Measurements from ENCODE around the gene GALR3. TPM values are rescaled to one million over a fixed set of nuclear protein-coding genes. Genes with fewer than 3 reads are reported as not detected.

Gene GALR3
- total and polyA plus RNA-seq, 2 of the 8 experiments (the other 6 are each of a cell fraction or from before 2014, with no cell fraction given), result 0.84 to 1.1 TPM

- WGBS, 2 experiments (ENCODE audit: extremely low coverage in 1 of 2, insufficient coverage in 1 of 2, insufficient read length in 1 of 2, insufficient replicate concordance in 2 of 2, low coverage in 1 of 2, low lambda C conversion rate in 2 of 2, missing lambda C conversion rate in 1 of 2), result 32% methylated on average over 29 of the region's 87 CpGs; no CpG with 5 or more reads in 1 of the 2 experiments
- H4K91ac ChIP-seq (replicated peaks; ENCODE audit: insufficient read length, low read length), result peak overlapping the region; percentile 25
- TF ChIP-seq HDAC2 (IDR thresholded peaks at IDR 0.05; ENCODE audit: borderline replicate concordance in 1 of 2, low read depth in 2 of 2, low read length in 2 of 2) (no peak), JUND (IDR thresholded peaks at IDR 0.05; ENCODE audit: low read length) (no peak), RBBP5 (IDR thresholded peaks at IDR 0.05; ENCODE audit: borderline replicate concordance, low read depth, low read length) (0 out of 2 replicates have a peak, but pooled peaks have one; percentile 38), RNF2 (IDR thresholded peaks at IDR 0.05; ENCODE audit: borderline replicate concordance, low read depth, low read length, missing control alignments, poor library complexity, severe bottlenecking) (no peak), EP300 (IDR thresholded peaks at IDR 0.05; ENCODE audit: borderline replicate concordance in 1 of 2, low read depth in 2 of 2, low read length in 2 of 2) (0 out of 3 replicates have a peak, but pooled peaks of 1 of the 2 experiments have one; percentile 17), RXRA (IDR thresholded peaks at IDR 0.05; ENCODE audit: insufficient read depth, low read depth, low read length) (no peak)
Measured at GRCh38 chr22:37804881-37805809, 18.0 kb upstream of the GALR3 start.

More at GRCh38 chr22:37804881-37805809, 18.0 kb upstream of the GALR3 start:
- no peak overlapping the region for H2AFZ ChIP-seq (ENCODE audit: low read length)
- H3K23me2 ChIP-seq (ENCODE audit: low read depth, low read length), result peaks cover 48% of the 10 kb centered on the region
- 0 out of 2 replicates have a peak overlapping the region, but pooled peaks have one; percentile 60 for H2BK12ac ChIP-seq (ENCODE audit: low read depth, low read length)
- peak overlapping the region; percentile 91 to 94 for H3K4me2 ChIP-seq (ENCODE audit: insufficient read depth in 1 of 2, low read depth in 2 of 2, low read length in 2 of 2)
- peaks cover 4 to 7% of the 10 kb centered on the region in 2 experiments; a peak in 2 of 4 replicates for H3K79me2 ChIP-seq (ENCODE audit: control insufficient read depth in 1 of 2, insufficient read depth in 2 of 2, low read length in 2 of 2)
- no peaks in the 10 kb centered on the region for H3K9me3 ChIP-seq (ENCODE audit: insufficient read depth in 2 of 2, low read depth in 1 of 2, low read length in 1 of 2)
- no peak overlapping the region for H2BK120ac ChIP-seq (replicated peaks; ENCODE audit: low read depth, low read length)
- H3K27ac ChIP-seq (ENCODE audit: low read depth, low read length), result peak overlapping the region; percentile 55; the same call in 1 of the 2 replicates
- H3K4me1 ChIP-seq (replicated peaks in 1 of 4; ENCODE audit: control insufficient read depth in 3 of 4, insufficient read depth in 4 of 4, low read length in 3 of 4), result peaks cover 0 to 22% (median 19%) of the 10 kb centered on the region in 4 experiments; a peak in 6 of 7 replicates
- FAIRE-seq, result no peak
- H3K36me3 ChIP-seq (ENCODE audit: control insufficient read depth in 2 of 4, insufficient read depth in 4 of 4, low read length in 3 of 4), result no peaks in the 10 kb centered on the region
- H4K20me1 ChIP-seq (replicated peaks in 1 of 2; ENCODE audit: control insufficient read depth in 1 of 2, insufficient read depth in 2 of 2, low read length in 2 of 2), result peaks cover 3 to 4% of the 10 kb centered on the region in 2 experiments
- H3K27me3 ChIP-seq (replicated peaks in 1 of 4; ENCODE audit: control insufficient read depth in 3 of 4, extremely low read depth in 1 of 4, insufficient read depth in 3 of 4, low read length in 3 of 4), result peaks cover 3 to 44% (median 37%) of the 10 kb centered on the region in 4 experiments
- H3K18ac ChIP-seq (ENCODE audit: extremely low read depth, low read length), result peak overlapping the region; percentile 78
- 0 out of 2 replicates have a peak overlapping the region, but pooled peaks have one; percentile 61 for H2BK15ac ChIP-seq (ENCODE audit: low read length)
- ChIA-PET CTCF (ENCODE audit: partially characterized antibody) (interaction anchor here (1.0 to 1.1 kb wide), 2 partner anchors 43 to 58 kb away, joined by 3 to 4 read pairs; no protein-coding TSS in a partner anchor), POLR2A (ENCODE audit: partially characterized antibody) (interaction anchor here (0.6 to 8.8 kb wide), 30 partner anchors 8 to 197 kb away, joined by 3 to 142 read pairs (median 4); partner anchors contain the start of genes ANKRD54, EIF3L, GALR3 and GGA1)
- H2AK5ac ChIP-seq (ENCODE audit: low read depth, low read length), result no peak overlapping the region
- DNase-seq (ENCODE audit: low read depth in 1 of 2, low spot score in 2 of 2), result peak in 1 of 2 experiments; percentile 97
- peak overlapping the region; percentile 95 for H4K8ac ChIP-seq (ENCODE audit: extremely low read depth, insufficient read depth, low read length)
- H3K23ac ChIP-seq (ENCODE audit: insufficient read length), result no peak overlapping the region
- H2BK20ac ChIP-seq (ENCODE audit: low read length), result no peak overlapping the region
- no peak overlapping the region for H3K4ac ChIP-seq (replicated peaks; ENCODE audit: insufficient read length, low read depth, low read length)
- peaks cover 3% of the 10 kb centered on the region for H3K79me1 ChIP-seq (ENCODE audit: low read depth, low read length)
- H2BK5ac ChIP-seq (ENCODE audit: low read depth, low read length), result no peak overlapping the region; the same call in 1 of the 2 replicates
- H3K9ac ChIP-seq (replicated peaks in 1 of 4; ENCODE audit: extremely low read depth in 1 of 4, low read depth in 3 of 4, low read length in 3 of 4), result peak overlapping the region; percentile 72 to 94 (median 80)
- H4K5ac ChIP-seq (ENCODE audit: insufficient read length, low read depth, low read length), result no peak overlapping the region
- H3K56ac ChIP-seq (replicated peaks; ENCODE audit: insufficient read length, low read depth, low read length), result peak overlapping the region; percentile 14
- H3K14ac ChIP-seq (ENCODE audit: insufficient read length), result no peak overlapping the region
- H3K4me3 ChIP-seq (ENCODE audit: extremely low read depth in 1 of 4, insufficient read depth in 2 of 4, low read depth in 3 of 4, low read length in 4 of 4), result peak overlapping the region; percentile 79 to 91 (median 86)

Data from H1 (cell line).